Neural cell (in vitro differentiated cells): ENCODE measurements around the gene ATP13A1. TPM values are rescaled to one million over a fixed set of nuclear protein-coding genes. Genes with fewer than 3 reads are reported as not detected.
A peak's percentile ranks its signal among the peaks of the same experiment; 100 is the strongest.

Source experiments
- H2AFZ ChIP-seq: fragments of 200-600, 300-800 bp; sonication (generic), shearing (Covaris generic); 2 replicates; pipeline ENCODE4 v1.6.0; 2014; ENCODE audit warnings: low read depth, mild to moderate bottlenecking, antibody characterized with exemption, low read length, moderate library complexity
- H3F3A ChIP-seq: fragments of 200-600 bp; shearing (Covaris generic); 2 replicates; pipeline ENCODE4 v1.6.1; 2016; ENCODE audit warnings: mild to moderate bottlenecking, moderate library complexity, mixed read lengths, antibody characterized with exemption, low read length; ENCODE audit not compliant: insufficient read depth, poor library complexity, severe bottlenecking
- H3K27ac ChIP-seq: fragments of 200-600, 300-800 bp; sonication (generic), shearing (Covaris generic); 2 replicates; pipeline ENCODE4 v1.5.1; 2014; ENCODE audit warnings: mild to moderate bottlenecking, low read length, moderate library complexity
- H3K27me3 ChIP-seq: fragments of 300-800, 200-600 bp; sonication (generic), shearing (Covaris generic); 2 replicates; pipeline ENCODE4 v1.6.0; 2014; ENCODE audit warnings: mild to moderate bottlenecking, low read depth, low read length, moderate library complexity; ENCODE audit not compliant: insufficient read depth
- H3K36me3 ChIP-seq: fragments of 300-800, 200-600 bp; sonication (generic), shearing (Covaris generic); 2 replicates; pipeline ENCODE4 v1.5.1; 2014; ENCODE audit warnings: mild to moderate bottlenecking, antibody characterized with exemption, low read length, moderate library complexity; ENCODE audit not compliant: insufficient read depth
- H3K4me2 ChIP-seq: fragments of 300-800, 200-600 bp; sonication (generic), shearing (Covaris generic); 2 replicates; pipeline ENCODE4 v1.6.0; 2014; ENCODE audit warnings: mild to moderate bottlenecking, low read length
- H3K4me3 ChIP-seq: fragments of 300-800, 200-600 bp; sonication (generic), shearing (Covaris generic); 2 replicates; pipeline ENCODE4 v1.5.1; 2014; ENCODE audit warnings: mild to moderate bottlenecking, low read length, moderate library complexity
- H3K79me2 ChIP-seq: fragments of 200-600 bp; shearing (Covaris generic); replicated peaks from 2 replicates; pipeline ENCODE4 v1.6.0; 2014; ENCODE audit warnings: mild to moderate bottlenecking, low read length, moderate library complexity; ENCODE audit not compliant: insufficient read depth
- H3K9ac ChIP-seq: fragments of 300-800, 200-600 bp; sonication (generic), shearing (Covaris generic); 2 replicates; pipeline ENCODE4 v1.6.1; 2016; ENCODE audit warnings: mild to moderate bottlenecking, low read length, mixed read lengths
- H3K9me2 ChIP-seq: fragments of 200-600 bp; shearing (Covaris generic); 2 replicates; pipeline ENCODE4 v1.6.1; 2016; ENCODE audit warnings: mild to moderate bottlenecking, low read length, mixed read lengths; ENCODE audit not compliant: insufficient read depth
- H3K9me3 ChIP-seq: fragments of 200-600, 300-800 bp; sonication (generic), shearing (Covaris generic); 2 replicates; pipeline ENCODE4 v1.6.1; 2016; ENCODE audit warnings: mild to moderate bottlenecking, mixed run types, low read length, moderate library complexity, mixed read lengths
- H4K20me1 ChIP-seq: fragments of 200-600 bp; shearing (Covaris generic); 2 replicates; pipeline ENCODE4 v1.6.1; 2016; ENCODE audit warnings: mild to moderate bottlenecking, mixed run types; ENCODE audit not compliant: insufficient read depth
- CTCF ChIP-seq: fragments of 450-650 bp; IDR thresholded peaks from 2 replicates; pipeline ENCODE4 v1.5.1; 2014; ENCODE audit warnings: antibody characterized with exemption, mild to moderate bottlenecking, moderate library complexity; ENCODE audit not compliant: poor library complexity, severe bottlenecking
- EP300 ChIP-seq: fragments of 450-650 bp; conservative IDR thresholded peaks from 2 replicates; pipeline ENCODE4 v1.6.1; 2014; ENCODE audit warnings: antibody characterized with exemption, mild to moderate bottlenecking, moderate library complexity; ENCODE audit not compliant: poor library complexity, severe bottlenecking
- EZH2 ChIP-seq: fragments of 200-600, 300-800 bp; shearing (Covaris generic), sonication (generic); IDR thresholded peaks from 2 replicates; pipeline ENCODE4 v1.6.1; 2014; ENCODE audit warnings: antibody characterized with exemption, low read length, borderline replicate concordance, mild to moderate bottlenecking; ENCODE audit not compliant: insufficient read depth, poor library complexity, severe bottlenecking
- MXI1 ChIP-seq: fragments of 450-650 bp; conservative IDR thresholded peaks from 2 replicates; pipeline ENCODE4 v1.6.1; 2014; ENCODE audit warnings: antibody characterized with exemption, mild to moderate bottlenecking; ENCODE audit not compliant: poor library complexity, severe bottlenecking
- POLR2AphosphoS5 ChIP-seq: IDR thresholded peaks from 2 replicates; pipeline ENCODE4 v1.6.1; 2012
- RAD21 ChIP-seq: fragments of 450-650 bp; conservative IDR thresholded peaks from 2 replicates; pipeline ENCODE4 v1.6.1; 2014; ENCODE audit warnings: antibody characterized with exemption, mild to moderate bottlenecking, moderate library complexity
- REST ChIP-seq: IDR thresholded peaks from 2 replicates; pipeline ENCODE4 v1.6.1; 2012; ENCODE audit warnings: borderline replicate concordance
- SMC3 ChIP-seq: fragments of 450-650 bp; conservative IDR thresholded peaks from 2 replicates; pipeline ENCODE4 v1.6.1; 2014; ENCODE audit warnings: antibody characterized with exemption, mild to moderate bottlenecking, moderate library complexity; ENCODE audit not compliant: poor library complexity
- TAF1 ChIP-seq: IDR thresholded peaks from 2 replicates; pipeline ENCODE4 v1.6.1; 2012; ENCODE audit warnings: low read depth
- polyA plus RNA-seq: library from polyadenylated mRNA; depleted of rRNA; stranded (reverse); fragments of >200 nt; gene quantifications from 2 replicates; pipeline ENCODE4 v1.2.3, GENCODE V29; 2014

Gene ATP13A1
- polyA plus RNA-seq, 1 donor from 2014 or later: 63.5 TPM

- Histone ChIP-seq H3K9ac (peak overlapping the region; percentile 67), H3K9me3 (no peaks in the 10 kb centered on the region), H2AFZ (no peak overlapping the region), H3K4me3 (peak overlapping the region; percentile 71), H3K79me2 (no peaks in the 10 kb centered on the region), H3K9me2 (no peaks in the 10 kb centered on the region), H3K4me2 (peak overlapping the region; percentile 78), H3F3A (no peaks in the 10 kb centered on the region), H3K27ac (peak overlapping the region; percentile 37), H3K27me3 (no peaks in the 10 kb centered on the region), H4K20me1 (no peaks in the 10 kb centered on the region), H3K36me3 (peaks cover 5% of the 10 kb centered on the region)
- TF ChIP-seq CTCF (no peak), EZH2 (no peak), RAD21 (no peak), TAF1 (no peak), SMC3 (no peak), POLR2AphosphoS5 (no peak), EP300 (no peak), REST (no peak), MXI1 (no peak)
Observed at GRCh38 chr19:19626516-19627472, 36.7 kb downstream of the ATP13A1 start.

GRCh38 chr19:19624032-19624570, 39.4 kb downstream of the ATP13A1 start:
- Histone ChIP-seq H3K27ac (no peak overlapping the region), H3K9me3 (no peaks in the 10 kb centered on the region), H3K9ac (no peak overlapping the region)

More at GRCh38 chr19:19624032-19624570, 39.4 kb downstream of the ATP13A1 start:
- no peak overlapping the region for H2AFZ ChIP-seq
- H3K79me2 ChIP-seq: no peaks in the 10 kb centered on the region
- H3K27me3 ChIP-seq: no peaks in the 10 kb centered on the region
- no peak for TF ChIP-seq POLR2AphosphoS5
- TF ChIP-seq TAF1: no peak
- peaks cover 5% of the 10 kb centered on the region for H3K36me3 ChIP-seq
- H3K4me2 ChIP-seq: no peak overlapping the region
- H3K4me3 ChIP-seq: no peak overlapping the region
- no peaks in the 10 kb centered on the region for H3F3A ChIP-seq
- H3K9me2 ChIP-seq: no peaks in the 10 kb centered on the region
- H4K20me1 ChIP-seq: no peaks in the 10 kb centered on the region
